ENCODE data around the gene SLC2A4. TPM values are rescaled to one million over a fixed set of nuclear protein-coding genes. Genes with fewer than 3 reads are reported as not detected.

The SLC2A4 gene
- total and polyA plus RNA-seq, 2 of the 4 experiments (the other 2 are of a cell fraction) = 0.07 TPM; not detected in 1

- peak overlapping the region; percentile 23 for H2AK9ac ChIP-seq (replicated peaks; ENCODE audit: low read depth, low read length, poor library complexity)
- no peak overlapping the region for H2BK5ac ChIP-seq (ENCODE audit: low read depth, low read length, poor library complexity, severe bottlenecking)
- no peaks in the 10 kb centered on the region for H3K79me1 ChIP-seq (ENCODE audit: low read depth in 1 of 2, low read length in 2 of 2)
- H4K20me1 ChIP-seq (ENCODE audit: insufficient read depth, low read length) = 0 out of 2 replicates have a peak, but pooled peaks cover 3% of the 10 kb centered on the region
- H4K8ac ChIP-seq (ENCODE audit: low read depth in 2 of 2, low read length in 2 of 2) = no peak overlapping the region
- no peak overlapping the region for H3K4ac ChIP-seq (ENCODE audit: low read depth, low read length)
- no peak overlapping the region for H3K23ac ChIP-seq (ENCODE audit: low read depth, low read length)
- no peak overlapping the region for H2BK20ac ChIP-seq (ENCODE audit: low read depth, low read length)
- peaks cover 51% of the 10 kb centered on the region for H3K27me3 ChIP-seq (ENCODE audit: control insufficient read depth, insufficient read depth, low read length)
- no peak overlapping the region for H4K5ac ChIP-seq (ENCODE audit: low read depth, low read length)
- H3K9ac ChIP-seq (ENCODE audit: low read depth, low read length) = no peak overlapping the region
- no peak overlapping the region for H2BK120ac ChIP-seq (ENCODE audit: low read depth, low read length)
- H3K4me1 ChIP-seq (ENCODE audit: control insufficient read depth, insufficient read depth, low read length) = peaks cover 3% of the 10 kb centered on the region
- H2BK15ac ChIP-seq (ENCODE audit: low read depth, low read length) = no peak overlapping the region
- no peak overlapping the region for H2AK5ac ChIP-seq (ENCODE audit: low read depth, low read length)
- intact Hi-C loops (cut with micrococcal nuclease) (loop anchor here (1.0 to 5.0 kb wide), 4 partner anchors 15 to 250 kb away; partner anchors contain the start of gene PHF23), in situ Hi-C loops (cut with MboI; ENCODE audit: low sequenced_read_pairs) (no loop called here), dilution Hi-C loops (cut with HindIII; ENCODE audit: low sequenced_read_pairs, unreplicated experiment) (no loop called here)
- 54% methylated on average over 16 of the region's 42 CpGs; no CpG with 5 or more reads in 1 of the 2 experiments for WGBS, 2 experiments (ENCODE audit: extremely low coverage in 2 of 2, insufficient read length in 1 of 2)
- no peak overlapping the region for H3K4me3 ChIP-seq (ENCODE audit: insufficient read depth, low read depth, low read length)
- H3K9me3 ChIP-seq (ENCODE audit: control insufficient read depth, insufficient read depth, low read length) = no peaks in the 10 kb centered on the region; the same call in 1 of the 2 replicates
- H4K91ac ChIP-seq (ENCODE audit: insufficient read depth, low read depth, low read length) = no peak overlapping the region
- H3K56ac ChIP-seq (ENCODE audit: extremely low read depth, insufficient read depth, low read length) = no peak overlapping the region
- peak overlapping the region; percentile 62 for H3K4me2 ChIP-seq (ENCODE audit: low read depth, low read length)
- H3K18ac ChIP-seq (ENCODE audit: low read depth, low read length) = no peak overlapping the region
- peak overlapping the region; percentile 88 for H2AFZ ChIP-seq (replicated peaks; ENCODE audit: low read length, poor library complexity)
- H3K9me1 ChIP-seq (ENCODE audit: insufficient read depth, low read length) = no peaks in the 10 kb centered on the region; the same call in 1 of the 2 replicates
- TF ChIP-seq CTCF (conservative IDR thresholded peaks at IDR 0.05; ENCODE audit: low read depth, low read length) = no peak
- TF ChIP-seq MXI1 (IDR thresholded peaks at IDR 0.05; ENCODE audit: borderline replicate concordance, low read depth, low read length) = no peak
- TF ChIP-seq SMC3 (IDR thresholded peaks at IDR 0.05; ENCODE audit: low read depth, low read length) = no peak
- no peak for TF ChIP-seq MAZ (IDR thresholded peaks at IDR 0.05; ENCODE audit: borderline replicate concordance, low read depth, low read length)
- TF ChIP-seq POLR2A (IDR thresholded peaks at IDR 0.05; ENCODE audit: low read depth, low read length) = no peak
- no peak for TF ChIP-seq NFE2L2 (IDR thresholded peaks at IDR 0.05; ENCODE audit: low read depth, low read length)
- TF ChIP-seq ELK1 (IDR thresholded peaks at IDR 0.05; ENCODE audit: borderline replicate concordance, low read depth, low read length) = no peak
- no peak for TF ChIP-seq USF2 (IDR thresholded peaks at IDR 0.05; ENCODE audit: low read depth, low read length)
- TF ChIP-seq CEBPB (IDR thresholded peaks at IDR 0.05; ENCODE audit: low read depth, low read length) = no peak
- no peak for TF ChIP-seq BHLHE40 (IDR thresholded peaks at IDR 0.05; ENCODE audit: low read depth, low read length)
- TF ChIP-seq CHD1 (IDR thresholded peaks at IDR 0.05; ENCODE audit: low read depth, low read length) = no peak
- TF ChIP-seq RCOR1 (IDR thresholded peaks at IDR 0.05; ENCODE audit: insufficient replicate concordance, low read length) = no peak
- no peaks in the 10 kb centered on the region for H3K36me3 ChIP-seq (ENCODE audit: control insufficient read depth, insufficient read depth, low read length)
- no peak overlapping the region for H3K14ac ChIP-seq (replicated peaks; ENCODE audit: low read depth, low read length)
- DNase-seq (no peak), ATAC-seq (ENCODE audit: low read depth) (no peak)
- ChIA-PET CTCF (interaction anchor here (0.7 to 2.0 kb wide), 6 partner anchors 10 to 250 kb away, joined by 3 to 17 read pairs (median 6); partner anchors contain the start of gene SLC2A4), POLR2A (ENCODE audit: unreplicated experiment) (no interaction called here)
- no peak overlapping the region for H3K27ac ChIP-seq (ENCODE audit: insufficient read depth, low read length)
- no TSS peak for BruUV-seq (replicated peaks)
Measured at GRCh38 chr17:7295230-7296180, 14.0 kb downstream of the SLC2A4 start.

Data from IMR-90 (cell line).